ENCODE data around the gene MAP3K4.
"Not testable (repeated sequence)": the region's sequence is repeated elsewhere in the genome, so short reads cannot be mapped to it uniquely, and the experiment has no call there.

MAP3K4 gene

DNA sequence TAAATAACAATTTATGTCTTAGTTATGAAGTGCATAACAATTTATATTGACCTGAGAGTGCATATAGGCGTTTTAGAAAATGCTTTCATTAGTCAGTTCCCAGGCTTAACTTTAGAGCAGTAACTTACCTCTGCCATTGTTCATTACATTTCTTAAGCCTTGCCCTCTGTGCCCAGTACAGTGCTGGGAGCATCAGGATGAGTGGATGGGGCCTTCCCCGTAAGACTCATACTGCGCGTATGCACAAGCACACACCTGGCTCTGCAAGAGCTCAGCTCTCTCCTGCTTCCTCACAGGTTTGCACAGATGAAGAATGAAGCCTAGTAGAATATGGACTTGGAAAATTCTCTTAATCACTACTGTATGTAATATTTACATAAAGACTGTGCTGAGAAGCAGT, 125.0 kb downstream of the MAP3K4 start:
- DNase-seq = no peak

GRCh38 chr6:161117308-161117707, 125.7 kb downstream of the MAP3K4 start:
- DNase-seq = no peak

DNA sequence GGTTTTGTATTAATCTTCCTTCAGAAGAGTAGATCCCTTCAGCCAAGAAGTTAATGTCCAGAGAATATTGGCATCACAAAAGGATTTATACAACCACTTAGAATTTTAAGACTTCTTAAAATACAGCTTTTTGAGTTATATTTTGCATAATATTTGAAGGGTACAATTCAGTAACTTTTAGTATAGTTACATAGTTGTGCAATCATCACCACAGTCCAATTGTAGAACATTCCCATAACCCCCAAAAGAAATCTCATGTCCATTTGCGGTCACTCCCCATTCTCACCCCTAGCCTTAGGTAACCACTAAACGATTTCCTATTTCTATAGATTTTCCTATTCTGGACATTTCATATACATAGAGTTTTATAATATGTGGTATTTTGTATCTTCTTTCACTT, 126.4 kb downstream of the MAP3K4 start:
- DNase-seq = no peak

DNA sequence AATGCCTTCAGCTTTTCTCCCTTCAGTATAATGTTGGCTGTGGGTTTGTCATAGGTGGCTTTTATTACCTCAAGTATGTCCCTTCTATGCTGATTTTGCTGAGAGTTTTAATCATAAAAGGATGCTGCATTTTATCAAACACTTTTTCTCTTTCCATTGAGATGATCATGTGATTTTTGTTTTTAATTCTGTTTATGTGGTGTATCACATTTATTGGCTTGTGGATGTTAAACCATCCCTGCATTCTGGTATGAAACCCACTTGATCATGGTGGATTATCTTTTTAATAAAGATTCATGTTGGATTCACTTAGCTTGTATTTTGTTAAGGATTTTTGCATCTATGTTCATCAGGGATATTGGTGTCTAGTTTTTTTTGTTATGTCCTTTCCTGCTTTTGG, 131.8 kb downstream of the MAP3K4 start:
- not testable (repeated sequence) for DNase-seq

- no peak for DNase-seq
Measured at GRCh38 chr6:161125591-161125990, 134.0 kb downstream of the MAP3K4 start.

- DNase-seq = no peak
Measured at GRCh38 chr6:161127071-161127740, 135.6 kb downstream of the MAP3K4 start.

- no peak for DNase-seq
Measured at GRCh38 chr6:161128230-161128629, 136.7 kb downstream of the MAP3K4 start.

GRCh38 chr6:161128680-161129196, 137.2 kb downstream of the MAP3K4 start:
- DNase-seq = no peak

- DNase-seq = no peak
Measured at GRCh38 chr6:161130541-161130940, 139.0 kb downstream of the MAP3K4 start.

DNA sequence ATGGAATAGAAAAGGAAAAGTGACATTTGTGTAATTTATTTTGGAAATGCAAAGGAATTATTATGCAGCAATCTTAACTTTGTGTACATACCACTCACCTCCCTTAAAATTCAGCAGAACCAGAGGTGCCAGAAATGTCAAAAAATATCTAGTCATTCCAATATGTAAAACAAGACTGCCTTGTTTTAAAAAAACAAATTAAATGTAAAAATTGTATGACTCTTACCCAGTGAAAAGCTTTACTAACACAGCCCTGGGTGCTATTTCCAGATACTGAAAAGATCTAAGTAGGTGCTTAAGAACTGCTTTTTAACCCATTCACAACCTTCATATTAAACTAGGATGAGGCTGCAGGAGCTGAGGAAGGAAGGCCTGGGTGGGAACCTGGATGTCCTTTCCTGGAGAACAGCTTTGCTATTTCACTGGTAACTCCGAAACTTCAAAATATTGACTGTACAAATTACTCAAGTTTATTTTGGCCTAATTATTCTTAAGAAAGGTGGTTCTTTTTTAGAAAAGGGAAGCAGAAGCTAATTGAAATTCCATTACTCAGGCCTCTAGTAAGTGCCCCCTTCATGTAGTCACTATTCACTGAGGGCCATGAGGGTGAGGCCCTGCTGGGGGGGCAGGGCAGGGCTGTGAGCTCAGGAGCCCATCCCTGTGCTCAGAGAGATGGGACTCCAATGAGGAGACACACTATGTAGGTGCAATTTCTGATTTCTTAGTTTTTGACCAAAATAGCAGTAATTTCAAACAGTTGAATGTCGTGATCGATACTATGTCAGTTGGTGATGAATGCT, 139.6 kb downstream of the MAP3K4 start:
- no peak for DNase-seq

DNA sequence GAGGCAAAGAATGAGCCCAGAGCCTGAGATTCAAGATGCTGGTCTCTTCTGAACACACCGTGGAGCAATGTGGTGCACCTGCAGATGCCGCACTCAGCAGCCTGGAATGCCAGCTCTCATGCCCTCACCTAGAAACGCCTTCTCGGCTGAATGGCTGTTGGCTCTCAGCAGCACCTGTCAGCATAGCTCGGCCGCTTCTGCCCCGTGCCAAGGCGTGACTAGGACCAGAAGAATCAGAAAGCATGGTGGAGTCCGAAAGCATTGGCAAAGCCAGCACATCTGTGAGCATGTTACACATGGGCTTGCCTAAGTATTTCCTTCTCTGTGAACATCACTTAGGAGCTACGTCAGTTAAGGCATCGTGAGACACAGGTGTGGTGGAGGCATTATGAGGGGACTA, 140.8 kb downstream of the MAP3K4 start:
- no peak for DNase-seq

DNA sequence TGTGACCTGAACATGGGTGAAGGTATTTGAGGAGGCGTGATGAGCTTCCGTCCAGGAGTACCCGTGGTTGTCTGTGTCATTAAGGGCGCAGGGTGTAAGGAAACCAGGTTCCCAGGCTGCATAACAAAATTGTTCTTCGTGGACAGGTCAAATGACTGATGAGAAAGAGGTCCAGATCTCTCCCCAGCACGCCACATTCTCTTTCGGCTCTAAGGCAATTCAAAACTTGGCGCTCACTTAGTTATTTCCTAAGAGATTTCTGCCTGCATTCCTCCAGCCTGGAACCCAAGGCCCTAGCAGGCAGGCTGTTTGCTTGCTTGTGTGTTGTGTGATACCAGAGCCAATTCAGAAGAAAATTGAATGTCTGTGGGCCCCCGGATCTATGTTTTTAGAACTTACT, 142.4 kb downstream of the MAP3K4 start:
- no peak for DNase-seq

- no peak for DNase-seq
Measured at GRCh38 chr6:161134550-161135298, 143.2 kb downstream of the MAP3K4 start.

- no peak for DNase-seq
Measured at GRCh38 chr6:161135695-161136591, 144.4 kb downstream of the MAP3K4 start.

- no peak for DNase-seq
Measured at GRCh38 chr6:161136655-161137054, 145.1 kb downstream of the MAP3K4 start.

- no peak for DNase-seq
Measured at GRCh38 chr6:161137320-161137719, 145.8 kb downstream of the MAP3K4 start.

- DNase-seq = no peak
Measured at GRCh38 chr6:161137839-161138542, 146.4 kb downstream of the MAP3K4 start.

- peak in 9 of 56 donors; percentile 30 to 53 (median 42) for DNase-seq
Measured at GRCh38 chr6:161138543-161139303, 147.2 kb downstream of the MAP3K4 start.

- DNase-seq = no peak
Measured at GRCh38 chr6:161139304-161139765, 147.8 kb downstream of the MAP3K4 start.

All from amygdala (tissue), 56 donors.